SK-N-SH (cell line): ENCODE results near the gene THBS3. TPM values are rescaled to one million over a fixed set of nuclear protein-coding genes. Genes with fewer than 3 reads are reported as not detected.

Experiments
- CTCF ChIA-PET: fragments of 300-600, 350-600 bp; formaldehyde crosslinking; extraction: SDS; loops from one replicate; lab custom pipeline; 2021; lab: Yijun Ruan, JAX
- POLR2A ChIA-PET: fragments of 350-600 bp; sonication (Branson Sonifier 250); formaldehyde crosslinking; extraction: SDS; loops from one replicate; lab custom pipeline; 2020; ENCODE audit warnings: antibody characterized with exemption, inconsistent platforms; lab: Yijun Ruan, JAX
- DNase-seq: peaks from one replicate; pipeline ENCODE4 v3.0.0; 2012
- H2AFZ ChIP-seq: fragments of 200-600 bp; sonication (generic); 2 replicates; pipeline ENCODE4 v1.8.1; 2016; ENCODE audit warnings: antibody characterized with exemption, mild to moderate bottlenecking, low read depth
- H3F3A ChIP-seq: fragments of 200-600 bp; sonication (generic); replicated peaks from 2 replicates; pipeline ENCODE3; 2016; ENCODE audit warnings: antibody characterized with exemption, mild to moderate bottlenecking; ENCODE audit not compliant: insufficient read depth
- H3K27ac ChIP-seq, 2 experiments: fragments of 200-500 bp in 1 of 2; fragments of 200-600 bp in 1 of 2; sonication (Bioruptor generic) in 1 of 2; sonication (generic), shearing (Covaris generic) in 1 of 2; 2 replicates each; pipeline versions ENCODE4 v1.5.1 to v1.6.1; 2014 to 2016; ENCODE audit warnings: low read depth in 2 of 2, inconsistent platforms in 1 of 2, low read length in 1 of 2, mild to moderate bottlenecking in 1 of 2, mixed read lengths in 1 of 2
- H3K27me3 ChIP-seq: fragments of 200-600 bp; sonication (generic), shearing (Covaris generic); 2 replicates; pipeline ENCODE4 v1.6.1; 2016; ENCODE audit warnings: mixed run types; ENCODE audit not compliant: insufficient read depth
- H3K36me3 ChIP-seq, 2 experiments: fragments of 200-500 bp in 1 of 2; fragments of 200-600 bp in 1 of 2; sonication (Bioruptor generic) in 1 of 2; sonication (generic) in 1 of 2; replicated peaks in 1 of 2; 2 replicates each; pipeline versions ENCODE3 to v1.5.1; 2014 to 2016; ENCODE audit warnings: low read length in 1 of 2, mild to moderate bottlenecking in 1 of 2; ENCODE audit not compliant: insufficient read depth in 2 of 2, control insufficient read depth in 1 of 2
- H3K4me1 ChIP-seq, 2 experiments: fragments of 200-500 bp in 1 of 2; fragments of 200-600 bp in 1 of 2; sonication (Bioruptor generic) in 1 of 2; sonication (generic), shearing (Covaris generic) in 1 of 2; 2 replicates each; pipeline versions ENCODE4 v1.5.1 to v1.6.1; 2014 to 2016; ENCODE audit warnings: low read depth in 1 of 2, low read length in 1 of 2, mixed run types in 1 of 2; ENCODE audit not compliant: insufficient read depth in 2 of 2, control insufficient read depth in 1 of 2
- H3K4me2 ChIP-seq: fragments of 200-600 bp; sonication (generic), shearing (Covaris generic); 2 replicates; pipeline ENCODE4 v1.6.1; 2017; ENCODE audit warnings: mixed run types
- H3K4me3 ChIP-seq, 2 experiments: fragments of 200-500 bp in 1 of 2; fragments of 200-600 bp in 1 of 2; sonication (Bioruptor generic) in 1 of 2; sonication (generic), shearing (Covaris generic) in 1 of 2; 2 replicates each; pipeline versions ENCODE4 v1.5.1 to v1.8.1; 2014 to 2016; ENCODE audit warnings: low read depth in 2 of 2, inconsistent platforms in 1 of 2, low read length in 1 of 2, mild to moderate bottlenecking in 1 of 2, mixed read lengths in 1 of 2, moderate library complexity in 1 of 2
- H3K79me2 ChIP-seq: fragments of 200-600 bp; sonication (generic); 2 replicates; pipeline ENCODE4 v1.8.1; 2017; ENCODE audit warnings: mild to moderate bottlenecking; ENCODE audit not compliant: insufficient read depth
- H3K9ac ChIP-seq: fragments of 200-600 bp; sonication (generic); 2 replicates; pipeline ENCODE4 v1.6.1; 2017; ENCODE audit warnings: mixed run types
- H3K9me2 ChIP-seq: fragments of 200-600 bp; sonication (generic); 2 replicates; pipeline ENCODE4 v1.6.1; 2017; ENCODE audit warnings: mixed run types
- H3K9me3 ChIP-seq: fragments of 200-600 bp; sonication (generic); 2 replicates; pipeline ENCODE4 v1.6.1; 2017; ENCODE audit warnings: mixed run types, mild to moderate bottlenecking, moderate library complexity
- H4K20me1 ChIP-seq: fragments of 200-600 bp; sonication (generic); 2 replicates; pipeline ENCODE4 v1.6.1; 2017; ENCODE audit warnings: mild to moderate bottlenecking, mixed run types; ENCODE audit not compliant: insufficient read depth
- CHD2 ChIP-seq: fragments of 150-350 bp; IDR thresholded peaks from 2 replicates; pipeline ENCODE4 v1.6.1; 2018; ENCODE audit warnings: low read length; ENCODE audit not compliant: partially characterized antibody
- CTCF ChIP-seq: fragments of 200-600 bp; sonication (generic); IDR thresholded peaks from 2 replicates; pipeline ENCODE4 v1.6.1; 2017; ENCODE audit warnings: antibody characterized with exemption, mild to moderate bottlenecking, moderate library complexity
- ELF1 ChIP-seq: IDR thresholded peaks from 2 replicates; pipeline ENCODE4 v1.4.0; 2012
- EZH2phosphoT487 ChIP-seq: fragments of 200-600 bp; sonication (generic); IDR thresholded peaks from 2 replicates; pipeline ENCODE4 v1.6.1; 2017; ENCODE audit warnings: low read depth, mixed run types, mild to moderate bottlenecking, antibody characterized with exemption, moderate library complexity, borderline replicate concordance
- IRF3 ChIP-seq: fragments of 150-350 bp; IDR thresholded peaks from 2 replicates; pipeline ENCODE4 v1.6.1; 2016; ENCODE audit warnings: mild to moderate bottlenecking, low read depth, low read length
- JUND ChIP-seq: IDR thresholded peaks from 2 replicates; pipeline ENCODE4 v1.4.0; 2012
- NRF1 ChIP-seq: IDR thresholded peaks from 2 replicates; pipeline ENCODE4 v1.6.1; 2012; ENCODE audit warnings: low read depth, mild to moderate bottlenecking, low read length
- PBX3 ChIP-seq: IDR thresholded peaks from 2 replicates; pipeline ENCODE4; 2012
- RCOR1 ChIP-seq: fragments of 150-350 bp; IDR thresholded peaks from 2 replicates; pipeline ENCODE4 v1.6.1; 2017; ENCODE audit warnings: antibody characterized with exemption, low read length
- RFX5 ChIP-seq: IDR thresholded peaks from 2 replicates; pipeline ENCODE4 v1.6.1; 2012; ENCODE audit warnings: mild to moderate bottlenecking, improper control_type of control experiment, low read length
- RXRA ChIP-seq: IDR thresholded peaks from 2 replicates; pipeline ENCODE4 v1.4.0; 2012; ENCODE audit warnings: low read depth, mild to moderate bottlenecking, borderline replicate concordance
- SMC3 ChIP-seq: IDR thresholded peaks from 2 replicates; pipeline ENCODE4 v1.6.1; 2012; ENCODE audit warnings: low read depth, low read length, improper control_type of control experiment
- TCF12 ChIP-seq: IDR thresholded peaks from 2 replicates; pipeline ENCODE4 v1.4.0; 2012
- USF1 ChIP-seq: IDR thresholded peaks from 2 replicates; pipeline ENCODE4 v1.4.0; 2012; ENCODE audit warnings: low read depth, borderline replicate concordance
- YY1 ChIP-seq: IDR thresholded peaks from 2 replicates; pipeline ENCODE4 v1.4.0; 2012; ENCODE audit warnings: low read depth, mild to moderate bottlenecking
- ZBTB33 ChIP-seq: IDR thresholded peaks from 2 replicates; pipeline ENCODE4 v1.4.0; 2012; ENCODE audit warnings: low read depth, borderline replicate concordance
- WGBS: methylation state at CpG from one replicate; pipeline ENCODE4 v1.1.6; 2017; ENCODE audit warnings: low lambda C conversion rate; 5-methylcytosine and 5-hydroxymethylcytosine counted together
- polyA plus RNA-seq, 3 experiments: library from polyadenylated mRNA; depleted of rRNA; stranded (reverse); fragments of >200 nt; gene quantifications; 2 replicates each; pipeline ENCODE4 v1.2.3, GENCODE V29; 2012

Gene THBS3
- polyA plus RNA-seq, 1 of the 3 experiments (the other 2 are of a cell fraction), result 124 TPM

- CTCF ChIA-PET, result interaction anchor here (0.8 to 5.4 kb wide), 4 partner anchors 11 to 40 kb away, joined by 3 to 60 read pairs (median 4); partner anchors contain the start of gene TRIM46
- peaks cover 0 to 8% of the 10 kb centered on the region in 2 experiments for H3K36me3 ChIP-seq
- 83% methylated on average over 14 of the region's 14 CpGs for WGBS
- no peaks in the 10 kb centered on the region for H3K9me2 ChIP-seq
- no peak overlapping the region for H3K4me3 ChIP-seq
- DNase-seq, result no peak
- H3K79me2 ChIP-seq, result no peaks in the 10 kb centered on the region
- no peak overlapping the region for H3K4me2 ChIP-seq
- H4K20me1 ChIP-seq, result no peaks in the 10 kb centered on the region
- H3K27me3 ChIP-seq, result no peaks in the 10 kb centered on the region
- H3K4me1 ChIP-seq, result peaks cover 0 to 25% of the 10 kb centered on the region in 2 experiments; a peak in 1 of 4 replicates
- POLR2A ChIA-PET, result interaction anchor here (1.0 kb wide), 1 partner anchor 12 kb away, joined by 3 read pairs; no protein-coding TSS in a partner anchor
- no peak overlapping the region for H2AFZ ChIP-seq
- no peak overlapping the region for H3K9ac ChIP-seq
- peaks cover 4% of the 10 kb centered on the region for H3F3A ChIP-seq
- TF ChIP-seq IRF3, result no peak
- no peak for TF ChIP-seq RXRA
- TF ChIP-seq EZH2phosphoT487, result no peak
- no peak for TF ChIP-seq SMC3
- no peak for TF ChIP-seq TCF12
- no peak for TF ChIP-seq CTCF
- TF ChIP-seq JUND, result no peak
- no peaks in the 10 kb centered on the region for H3K9me3 ChIP-seq
- H3K27ac ChIP-seq, result no peak overlapping the region
These were observed 20.8 kb downstream of the THBS3 start for GRCh38 chr1:155186794-155187455.

- Histone ChIP-seq H3K4me3 (no peak overlapping the region), H3K9ac (no peak overlapping the region), H3F3A (peaks cover 4% of the 10 kb centered on the region), H3K79me2 (no peaks in the 10 kb centered on the region), H2AFZ (no peak overlapping the region), H3K36me3 (peaks cover 0 to 14% of the 10 kb centered on the region in 2 experiments), H3K4me2 (no peak overlapping the region), H3K27ac (no peak overlapping the region; a peak in 1 of 4 replicates), H3K4me1 (peaks cover 0 to 25% of the 10 kb centered on the region in 2 experiments; a peak in 1 of 4 replicates), H4K20me1 (no peaks in the 10 kb centered on the region), H3K27me3 (no peaks in the 10 kb centered on the region), H3K9me2 (no peaks in the 10 kb centered on the region), H3K9me3 (no peaks in the 10 kb centered on the region)
- 82% methylated on average over 5 of the region's 8 CpGs for WGBS
- ChIA-PET CTCF (interaction anchor here (0.6 to 5.4 kb wide), 7 partner anchors 8 to 109 kb away, joined by 3 to 60 read pairs (median 4); partner anchors contain the start of genes KRTCAP2 and TRIM46), POLR2A (interaction anchor here (0.6 to 2.0 kb wide), 3 partner anchors 8 to 11 kb away, joined by 3 to 19 read pairs (median 3); no protein-coding TSS in a partner anchor)
- no peak for DNase-seq
- no peak for TF ChIP-seq RFX5
- TF ChIP-seq PBX3, result no peak
- TF ChIP-seq NRF1, result no peak
- TF ChIP-seq CHD2, result no peak
- TF ChIP-seq USF1, result no peak
- TF ChIP-seq YY1, result no peak
- TF ChIP-seq ZBTB33, result no peak
- TF ChIP-seq ELF1, result no peak
- TF ChIP-seq RCOR1, result no peak
- no peak for TF ChIP-seq CTCF
These were observed 21.5 kb downstream of the THBS3 start for GRCh38 chr1:155186067-155186793.
